T-helper 2 cell (primary cell): Measurements from ENCODE around the gene USP22.

ENCODE experiments used
- DNase-seq, 5 experiments: peaks; one replicate each; pipeline versions ENCODE4 v3.0.0 to v3.0.0-alpha.2; 2012 to 2022

Gene USP22

GRCh38 chr17:21046216-21046615 lies 3.4 kb upstream of the USP22 start:
- DNase-seq: no peak

GRCh38 chr17:21044971-21045370 lies 2.2 kb upstream of the USP22 start:
- no peak for DNase-seq

- DNase-seq: peak; percentile 94 to 99 (median 95)
Measured at GRCh38 chr17:21043296-21044232, 753 bp upstream of the USP22 start.

- peak; percentile 43 to 83 (median 54) for DNase-seq
Measured at GRCh38 chr17:21041741-21042457, 912 bp downstream of the USP22 start.

- peak in 3 of 5 experiments; percentile 12 to 59 (median 18) for DNase-seq
Measured at GRCh38 chr17:21039839-21040575, 2.8 kb downstream of the USP22 start.

- DNase-seq: no peak
Measured at GRCh38 chr17:21037117-21037803, 5.6 kb downstream of the USP22 start.

GRCh38 chr17:21036361-21036881 lies 6.4 kb downstream of the USP22 start:
- no peak for DNase-seq

GRCh38 chr17:21035406-21035805 lies 7.4 kb downstream of the USP22 start:
- no peak for DNase-seq

- peak in 3 of 5 experiments; percentile 25 to 78 (median 39) for DNase-seq
Measured at GRCh38 chr17:21034340-21035235, 8.2 kb downstream of the USP22 start.

- no peak for DNase-seq
Measured at GRCh38 chr17:21033350-21033749, 9.5 kb downstream of the USP22 start.

GRCh38 chr17:21031756-21032396 lies 10.9 kb downstream of the USP22 start:
- DNase-seq: no peak

GRCh38 chr17:21030375-21030774 lies 12.4 kb downstream of the USP22 start:
- DNase-seq: no peak

- DNase-seq: no peak
Measured at GRCh38 chr17:21029515-21029914, 13.3 kb downstream of the USP22 start.

GRCh38 chr17:21029036-21029435 lies 13.8 kb downstream of the USP22 start:
- peak in 1 of 5 experiments; percentile 65 for DNase-seq

GRCh38 chr17:21028192-21028591 lies 14.6 kb downstream of the USP22 start:
- DNase-seq: no peak

- no peak for DNase-seq
Measured at GRCh38 chr17:21027031-21027430, 15.8 kb downstream of the USP22 start.

GRCh38 chr17:21025451-21025850 lies 17.4 kb downstream of the USP22 start:
- no peak for DNase-seq

GRCh38 chr17:21024024-21024423 lies 18.8 kb downstream of the USP22 start:
- DNase-seq: no peak

GRCh38 chr17:21021208-21021803 lies 21.5 kb downstream of the USP22 start:
- DNase-seq: no peak

- no peak for DNase-seq
Measured at GRCh38 chr17:21020622-21021021, 22.2 kb downstream of the USP22 start.
